Vagina (tissue), 2 donors: ENCODE data around the gene SERTM2.

Source experiments
- POLR2A ChIP-seq, 2 donors: fragments of 450-650 bp; IDR thresholded peaks; one replicate each; pipeline ENCODE4 v1.6.1; 2017; ENCODE audit warnings: antibody characterized with exemption in 2 of 2, mild to moderate bottlenecking in 2 of 2, moderate library complexity in 2 of 2
- POLR2AphosphoS5 ChIP-seq, 2 donors: sonication (generic); formaldehyde crosslinking; IDR thresholded peaks; one replicate each; pipeline ENCODE4 v1.9.0; 2017; ENCODE audit warnings: antibody characterized with exemption in 2 of 2, mild to moderate bottlenecking in 2 of 2, low read depth in 1 of 2; ENCODE audit not compliant: insufficient read depth in 1 of 2
- TF ChIP-seq, protein P1 (sequence below), 3 experiments: fragments of 450-650 bp in 2 of 3; fragments of 200-600 bp in 1 of 3; sonication (generic) in 1 of 3; IDR thresholded peaks; one replicate each; pipeline ENCODE4 v1.5.1; 2017 to 2019; ENCODE audit warnings: antibody characterized with exemption in 3 of 3, mild to moderate bottlenecking in 2 of 3, moderate library complexity in 2 of 3

DNA sequence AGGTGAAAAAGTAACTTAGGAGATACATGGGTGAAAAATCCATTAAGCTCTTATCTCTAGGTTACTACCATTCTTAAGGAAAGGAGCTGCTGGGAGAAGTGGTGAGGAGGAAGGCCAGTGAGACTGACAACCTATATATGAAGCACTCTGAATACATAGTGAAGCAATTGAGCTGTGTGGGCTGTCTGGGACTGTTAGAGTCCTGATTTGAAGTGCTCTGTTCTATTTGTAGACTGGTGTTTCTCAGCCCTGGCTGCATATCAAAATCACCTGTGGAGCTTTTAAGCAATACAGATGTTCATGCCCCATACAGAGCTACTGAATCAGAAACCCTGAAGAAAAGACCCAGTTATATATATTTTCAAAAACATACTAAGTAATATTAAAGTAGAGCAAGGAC, 3.9 kb downstream of the SERTM2 start:
- TF ChIP-seq POLR2AphosphoS5 (IDR thresholded peaks at IDR 0.05; ENCODE audit: insufficient read depth in 1 of 2, low read depth in 1 of 2) (no peak), POLR2A (IDR thresholded peaks at IDR 0.05) (no peak)
- TF ChIP-seq, protein P1, sequence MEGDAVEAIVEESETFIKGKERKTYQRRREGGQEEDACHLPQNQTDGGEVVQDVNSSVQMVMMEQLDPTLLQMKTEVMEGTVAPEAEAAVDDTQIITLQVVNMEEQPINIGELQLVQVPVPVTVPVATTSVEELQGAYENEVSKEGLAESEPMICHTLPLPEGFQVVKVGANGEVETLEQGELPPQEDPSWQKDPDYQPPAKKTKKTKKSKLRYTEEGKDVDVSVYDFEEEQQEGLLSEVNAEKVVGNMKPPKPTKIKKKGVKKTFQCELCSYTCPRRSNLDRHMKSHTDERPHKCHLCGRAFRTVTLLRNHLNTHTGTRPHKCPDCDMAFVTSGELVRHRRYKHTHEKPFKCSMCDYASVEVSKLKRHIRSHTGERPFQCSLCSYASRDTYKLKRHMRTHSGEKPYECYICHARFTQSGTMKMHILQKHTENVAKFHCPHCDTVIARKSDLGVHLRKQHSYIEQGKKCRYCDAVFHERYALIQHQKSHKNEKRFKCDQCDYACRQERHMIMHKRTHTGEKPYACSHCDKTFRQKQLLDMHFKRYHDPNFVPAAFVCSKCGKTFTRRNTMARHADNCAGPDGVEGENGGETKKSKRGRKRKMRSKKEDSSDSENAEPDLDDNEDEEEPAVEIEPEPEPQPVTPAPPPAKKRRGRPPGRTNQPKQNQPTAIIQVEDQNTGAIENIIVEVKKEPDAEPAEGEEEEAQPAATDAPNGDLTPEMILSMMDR (IDR thresholded peaks at IDR 0.05), result no peak
